C4-2B (cell line): ENCODE results near the gene CCL18.

Source experiments
- ZFX ChIP-seq: fragments of 450-650 bp; IDR thresholded peaks from 2 replicates; pipeline ENCODE4 v1.6.1; 2017
- TF ChIP-seq, protein P1 (sequence below): fragments of 450-650 bp; conservative IDR thresholded peaks from 2 replicates; pipeline ENCODE4 v1.5.1; 2017; ENCODE audit warnings: mild to moderate bottlenecking

DNA sequence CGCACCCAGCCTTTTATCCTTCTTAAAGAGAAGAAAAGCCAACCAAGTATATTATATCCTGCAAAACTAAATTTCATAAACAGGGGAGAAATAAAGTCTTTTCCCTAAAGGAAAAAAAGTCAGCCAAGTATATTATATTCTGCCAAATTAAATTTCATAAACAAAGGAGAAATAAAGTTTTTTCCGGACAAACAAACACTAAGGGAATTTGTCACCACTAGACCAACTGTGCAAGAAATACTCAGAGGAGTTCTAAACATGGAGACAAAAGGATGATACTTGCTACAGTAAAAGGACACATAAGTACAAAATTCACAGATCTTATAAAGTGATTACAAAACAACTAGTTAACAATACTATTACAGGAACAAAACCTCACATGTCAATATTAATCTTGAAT, 14.4 kb upstream of the CCL18 start:
- TF ChIP-seq, protein P1, sequence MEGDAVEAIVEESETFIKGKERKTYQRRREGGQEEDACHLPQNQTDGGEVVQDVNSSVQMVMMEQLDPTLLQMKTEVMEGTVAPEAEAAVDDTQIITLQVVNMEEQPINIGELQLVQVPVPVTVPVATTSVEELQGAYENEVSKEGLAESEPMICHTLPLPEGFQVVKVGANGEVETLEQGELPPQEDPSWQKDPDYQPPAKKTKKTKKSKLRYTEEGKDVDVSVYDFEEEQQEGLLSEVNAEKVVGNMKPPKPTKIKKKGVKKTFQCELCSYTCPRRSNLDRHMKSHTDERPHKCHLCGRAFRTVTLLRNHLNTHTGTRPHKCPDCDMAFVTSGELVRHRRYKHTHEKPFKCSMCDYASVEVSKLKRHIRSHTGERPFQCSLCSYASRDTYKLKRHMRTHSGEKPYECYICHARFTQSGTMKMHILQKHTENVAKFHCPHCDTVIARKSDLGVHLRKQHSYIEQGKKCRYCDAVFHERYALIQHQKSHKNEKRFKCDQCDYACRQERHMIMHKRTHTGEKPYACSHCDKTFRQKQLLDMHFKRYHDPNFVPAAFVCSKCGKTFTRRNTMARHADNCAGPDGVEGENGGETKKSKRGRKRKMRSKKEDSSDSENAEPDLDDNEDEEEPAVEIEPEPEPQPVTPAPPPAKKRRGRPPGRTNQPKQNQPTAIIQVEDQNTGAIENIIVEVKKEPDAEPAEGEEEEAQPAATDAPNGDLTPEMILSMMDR = no peak
- no peak for TF ChIP-seq ZFX
